ENCODE data around the gene CNTNAP5. TPM values are rescaled to one million over a fixed set of nuclear protein-coding genes. Genes with fewer than 3 reads are reported as not detected.

Gene CNTNAP5
- total and polyA plus RNA-seq, 2 of the 13 experiments (the other 11 are each of a cell fraction or from before 2014, with no cell fraction given), result not detected

- ChIA-PET POLR2A (no interaction called here), CTCF (ENCODE audit: low intra/inter-chr PET ratio, low total read pairs) (no interaction called here)
- Histone ChIP-seq H3K27me3 (ENCODE audit: control insufficient read depth in 1 of 2, insufficient read depth in 2 of 2, low read length in 2 of 2) (no peaks in the 10 kb centered on the region), H3K4me2 (ENCODE audit: low read depth, low read length) (no peak overlapping the region), H3K4me3 (replicated peaks in 1 of 3; ENCODE audit: insufficient read depth in 1 of 3, low read depth in 2 of 3, low read length in 3 of 3) (no peak overlapping the region), H3K79me2 (ENCODE audit: insufficient read depth, low read length) (no peaks in the 10 kb centered on the region), H3K4me1 (ENCODE audit: insufficient read depth, low read length) (no peaks in the 10 kb centered on the region), H2AFZ (ENCODE audit: low read length) (no peak overlapping the region), H3K36me3 (replicated peaks in 1 of 2; ENCODE audit: control insufficient read depth in 1 of 2, insufficient read depth in 2 of 2, low read length in 2 of 2) (no peaks in the 10 kb centered on the region), H3K9ac (ENCODE audit: insufficient read depth, low read depth, low read length) (no peak overlapping the region), H3K27ac (ENCODE audit: extremely low read length, insufficient read depth, low read length) (no peak overlapping the region), H3K9me3 (ENCODE audit: low read length) (peaks cover 21% of the 10 kb centered on the region), H4K20me1 (ENCODE audit: insufficient read depth, low read length) (no peaks in the 10 kb centered on the region)
- FAIRE-seq (no peak), DNase-seq (ENCODE audit: low spot score) (no peak), ATAC-seq (no peak)
- in situ Hi-C loops (cut with HindIII; ENCODE audit: extremely low pct_ligation_motif_present, low pct_unique_long_range_greater_than_20kb), result no loop called here
- no peak for TF ChIP-seq ZNF333 (CRISPR knock-in tag; IDR thresholded peaks at IDR 0.05; ENCODE audit: borderline replicate concordance)
- TF ChIP-seq NFE2L2 (IDR thresholded peaks at IDR 0.05; ENCODE audit: low read length), result no peak
- 19% methylated on average over 1 of the region's 1 CpG for WGBS (ENCODE audit: low lambda C conversion rate)
- intact Hi-C loops (cut with micrococcal nuclease; ENCODE audit: unreplicated experiment), result no loop called here
- BruUV-seq (replicated peaks), result no TSS peak
Measured at GRCh38 chr2:124120246-124120645, 95.2 kb downstream of the CNTNAP5 start.

- no peak for FAIRE-seq
- ChIA-PET CTCF (ENCODE audit: low intra/inter-chr PET ratio, low total read pairs) (no interaction called here), POLR2A (no interaction called here)
- Histone ChIP-seq H3K4me3 (replicated peaks in 1 of 3; ENCODE audit: insufficient read depth in 1 of 3, low read depth in 2 of 3, low read length in 3 of 3) (no peak overlapping the region), H3K4me1 (ENCODE audit: insufficient read depth, low read length) (no peaks in the 10 kb centered on the region), H3K79me2 (ENCODE audit: insufficient read depth, low read length) (no peaks in the 10 kb centered on the region), H3K4me2 (ENCODE audit: low read depth, low read length) (no peak overlapping the region), H3K9me3 (ENCODE audit: low read length) (peaks cover 21% of the 10 kb centered on the region), H3K27me3 (ENCODE audit: control insufficient read depth in 1 of 2, insufficient read depth in 2 of 2, low read length in 2 of 2) (no peaks in the 10 kb centered on the region), H3K9ac (ENCODE audit: insufficient read depth, low read depth, low read length) (no peak overlapping the region), H3K36me3 (replicated peaks in 1 of 2; ENCODE audit: control insufficient read depth in 1 of 2, insufficient read depth in 2 of 2, low read length in 2 of 2) (no peaks in the 10 kb centered on the region), H4K20me1 (ENCODE audit: insufficient read depth, low read length) (no peaks in the 10 kb centered on the region), H2AFZ (ENCODE audit: low read length) (no peak overlapping the region), H3K27ac (ENCODE audit: extremely low read length, insufficient read depth, low read length) (no peak overlapping the region)
- WGBS (ENCODE audit: low lambda C conversion rate), result 12% methylated on average over 5 of the region's 5 CpGs
- no TSS peak for BruUV-seq (replicated peaks)
- intact Hi-C loops (cut with micrococcal nuclease; ENCODE audit: unreplicated experiment) (no loop called here), in situ Hi-C loops (cut with HindIII; ENCODE audit: extremely low pct_ligation_motif_present, low pct_unique_long_range_greater_than_20kb) (no loop called here)
- no peak for ATAC-seq
- TF ChIP-seq NAIF1 (CRISPR knock-in tag; IDR thresholded peaks at IDR 0.05; ENCODE audit: borderline replicate concordance) (no peak), GZF1 (CRISPR knock-in tag; IDR thresholded peaks at IDR 0.05) (no peak), HOXA9 (CRISPR knock-in tag; IDR thresholded peaks at IDR 0.05; ENCODE audit: borderline replicate concordance) (no peak), LRRFIP1 (CRISPR knock-in tag; conservative IDR thresholded peaks at IDR 0.05) (no peak), ZNF292 (CRISPR knock-in tag; IDR thresholded peaks at IDR 0.05; ENCODE audit: borderline replicate concordance, low read depth) (no peak)
- DNase-seq (ENCODE audit: low spot score), result no peak
Measured at GRCh38 chr2:124121106-124121505, 96.0 kb downstream of the CNTNAP5 start.
